Measurements from ENCODE around the gene C20orf144.
A peak's percentile ranks its signal among the peaks of the same experiment; 100 is the strongest.
"Not testable (repeated sequence)": the region's sequence is repeated elsewhere in the genome, so short reads cannot be mapped to it uniquely, and the experiment has no call there.

Gene C20orf144

GRCh38 chr20:33629533-33629932, 32.6 kb upstream of the C20orf144 start:
- WGBS (ENCODE audit: insufficient coverage), result 99% methylated on average over 10 of the region's 10 CpGs
- Histone ChIP-seq H3K27me3 (replicated peaks in 2 of 5; ENCODE audit: control insufficient read depth in 4 of 5, insufficient read depth in 5 of 5, low read length in 4 of 5) (no peaks in the 10 kb centered on the region), H3K36me3 (ENCODE audit: control insufficient read depth in 4 of 4, insufficient read depth in 4 of 4, low read length in 3 of 4) (peaks cover 8 to 67% (median 39%) of the 10 kb centered on the region in 4 experiments), H3K4me1 (ENCODE audit: control extremely low read depth in 1 of 4, control insufficient read depth in 4 of 4, insufficient read depth in 4 of 4, low read length in 3 of 4) (peaks cover 0 to 3% (median 0%) of the 10 kb centered on the region in 4 experiments), H3K27ac (ENCODE audit: insufficient read depth in 1 of 2, low read depth in 1 of 2, low read length in 2 of 2, poor library complexity in 1 of 2, severe bottlenecking in 2 of 2) (no peak overlapping the region), H3K9me3 (ENCODE audit: control extremely low read depth in 1 of 5, control insufficient read depth in 4 of 5, insufficient read depth in 2 of 5, low read depth in 1 of 5, low read length in 4 of 5) (no peaks in the 10 kb centered on the region), H3K4me3 (ENCODE audit: control insufficient read depth in 1 of 7, extremely low read depth in 1 of 7, insufficient read depth in 4 of 7, low read depth in 2 of 7, low read length in 6 of 7) (no peak overlapping the region)
- ChIA-PET CTCF (no interaction called here), POLR2A (no interaction called here)
- no peak for DNase-seq

GRCh38 chr20:33629979-33630378, 32.1 kb upstream of the C20orf144 start:
- H3K36me3 ChIP-seq (ENCODE audit: control insufficient read depth in 4 of 4, insufficient read depth in 4 of 4, low read length in 3 of 4), result peaks cover 4 to 63% (median 36%) of the 10 kb centered on the region in 4 experiments
- CTCF ChIA-PET, result no interaction called here
- DNase-seq, result no peak
- no peaks in the 10 kb centered on the region for H3K9me3 ChIP-seq (ENCODE audit: control extremely low read depth in 1 of 5, control insufficient read depth in 4 of 5, insufficient read depth in 2 of 5, low read depth in 1 of 5, low read length in 4 of 5)
- POLR2A ChIA-PET, result no interaction called here
- no peak overlapping the region for H3K4me3 ChIP-seq (ENCODE audit: control insufficient read depth in 1 of 7, extremely low read depth in 1 of 7, insufficient read depth in 4 of 7, low read depth in 2 of 7, low read length in 6 of 7)
- H3K27me3 ChIP-seq (replicated peaks in 2 of 5; ENCODE audit: control insufficient read depth in 4 of 5, insufficient read depth in 5 of 5, low read length in 4 of 5), result no peaks in the 10 kb centered on the region
- H3K4me1 ChIP-seq (ENCODE audit: control extremely low read depth in 1 of 4, control insufficient read depth in 4 of 4, insufficient read depth in 4 of 4, low read length in 3 of 4), result peaks cover 0 to 3% (median 0%) of the 10 kb centered on the region in 4 experiments
- no peak overlapping the region for H3K27ac ChIP-seq (ENCODE audit: insufficient read depth in 1 of 2, low read depth in 1 of 2, low read length in 2 of 2, poor library complexity in 1 of 2, severe bottlenecking in 2 of 2)
- 100% methylated on average over 2 of the region's 5 CpGs for WGBS (ENCODE audit: insufficient coverage)

- DNase-seq, result no peak
- H3K9me3 ChIP-seq (ENCODE audit: control extremely low read depth in 1 of 5, control insufficient read depth in 4 of 5, insufficient read depth in 2 of 5, low read depth in 1 of 5, low read length in 4 of 5), result no peaks in the 10 kb centered on the region
- no peaks in the 10 kb centered on the region for H3K27me3 ChIP-seq (replicated peaks in 2 of 5; ENCODE audit: control insufficient read depth in 4 of 5, insufficient read depth in 5 of 5, low read length in 4 of 5)
- H3K36me3 ChIP-seq (ENCODE audit: control insufficient read depth in 4 of 4, insufficient read depth in 4 of 4, low read length in 3 of 4), result peaks cover 4 to 58% (median 35%) of the 10 kb centered on the region in 4 experiments
- H3K4me1 ChIP-seq (ENCODE audit: control extremely low read depth in 1 of 4, control insufficient read depth in 4 of 4, insufficient read depth in 4 of 4, low read length in 3 of 4), result peaks cover 0 to 3% (median 0%) of the 10 kb centered on the region in 4 experiments
- no peak overlapping the region for H3K4me3 ChIP-seq (ENCODE audit: control insufficient read depth in 1 of 7, extremely low read depth in 1 of 7, insufficient read depth in 4 of 7, low read depth in 2 of 7, low read length in 6 of 7)
- WGBS (ENCODE audit: insufficient coverage), result 100% methylated on average over 4 of the region's 4 CpGs
- H3K27ac ChIP-seq (ENCODE audit: insufficient read depth in 1 of 2, low read depth in 1 of 2, low read length in 2 of 2, poor library complexity in 1 of 2, severe bottlenecking in 2 of 2), result peak overlapping the region in 1 of 2 experiments; percentile 4
- CTCF ChIA-PET, result interaction anchor here (0.8 kb wide), 1 partner anchor 34 kb away, joined by 3 read pairs; no protein-coding TSS in a partner anchor
- POLR2A ChIA-PET, result no interaction called here
These were observed 31.6 kb upstream of the C20orf144 start for GRCh38 chr20:33630507-33630906.

- H3K27me3 ChIP-seq (replicated peaks in 2 of 5; ENCODE audit: control insufficient read depth in 4 of 5, insufficient read depth in 5 of 5, low read length in 4 of 5); DNase-seq; CTCF ChIA-PET; H3K4me3 ChIP-seq (ENCODE audit: control insufficient read depth in 1 of 7, extremely low read depth in 1 of 7, insufficient read depth in 4 of 7, low read depth in 2 of 7, low read length in 6 of 7); H3K9me3 ChIP-seq (ENCODE audit: control extremely low read depth in 1 of 5, control insufficient read depth in 4 of 5, insufficient read depth in 2 of 5, low read depth in 1 of 5, low read length in 4 of 5); H3K4me1 ChIP-seq (ENCODE audit: control extremely low read depth in 1 of 4, control insufficient read depth in 4 of 4, insufficient read depth in 4 of 4, low read length in 3 of 4); H3K27ac ChIP-seq (ENCODE audit: insufficient read depth in 1 of 2, low read depth in 1 of 2, low read length in 2 of 2, poor library complexity in 1 of 2, severe bottlenecking in 2 of 2): not testable (repeated sequence)
- POLR2A ChIA-PET, result interaction anchor here (0.8 kb wide), 1 partner anchor 73 kb away, joined by 3 read pairs; no protein-coding TSS in a partner anchor
- WGBS (ENCODE audit: insufficient coverage), result 93% methylated on average over 4 of the region's 4 CpGs
- peaks cover 6 to 52% (median 36%) of the 10 kb centered on the region in 4 experiments for H3K36me3 ChIP-seq (ENCODE audit: control insufficient read depth in 4 of 4, insufficient read depth in 4 of 4, low read length in 3 of 4)
These were observed 30.2 kb upstream of the C20orf144 start for GRCh38 chr20:33631910-33632309.

- no peak overlapping the region for H3K27ac ChIP-seq (ENCODE audit: insufficient read depth in 1 of 2, low read depth in 1 of 2, low read length in 2 of 2, poor library complexity in 1 of 2, severe bottlenecking in 2 of 2)
- POLR2A ChIA-PET, result no interaction called here
- peaks cover 0 to 3% (median 0%) of the 10 kb centered on the region in 4 experiments for H3K4me1 ChIP-seq (ENCODE audit: control extremely low read depth in 1 of 4, control insufficient read depth in 4 of 4, insufficient read depth in 4 of 4, low read length in 3 of 4)
- DNase-seq, result no peak
- 91% methylated on average over 1 of the region's 3 CpGs for WGBS (ENCODE audit: insufficient coverage)
- CTCF ChIA-PET, result no interaction called here
- H3K4me3 ChIP-seq (ENCODE audit: control insufficient read depth in 1 of 7, extremely low read depth in 1 of 7, insufficient read depth in 4 of 7, low read depth in 2 of 7, low read length in 6 of 7), result no peak overlapping the region
- no peaks in the 10 kb centered on the region for H3K27me3 ChIP-seq (replicated peaks in 2 of 5; ENCODE audit: control insufficient read depth in 4 of 5, insufficient read depth in 5 of 5, low read length in 4 of 5)
- H3K9me3 ChIP-seq (ENCODE audit: control extremely low read depth in 1 of 5, control insufficient read depth in 4 of 5, insufficient read depth in 2 of 5, low read depth in 1 of 5, low read length in 4 of 5), result no peaks in the 10 kb centered on the region
- peaks cover 10 to 48% (median 40%) of the 10 kb centered on the region in 4 experiments for H3K36me3 ChIP-seq (ENCODE audit: control insufficient read depth in 4 of 4, insufficient read depth in 4 of 4, low read length in 3 of 4)
These were observed 26.8 kb upstream of the C20orf144 start for GRCh38 chr20:33635341-33635740.

GRCh38 chr20:33636776-33637175, 25.4 kb upstream of the C20orf144 start:
- WGBS (ENCODE audit: insufficient coverage), result 100% methylated on average over 1 of the region's 1 CpG
- H3K36me3 ChIP-seq (ENCODE audit: control insufficient read depth in 4 of 4, insufficient read depth in 4 of 4, low read length in 3 of 4), result peaks cover 9 to 48% (median 39%) of the 10 kb centered on the region in 4 experiments
- no peaks in the 10 kb centered on the region for H3K9me3 ChIP-seq (ENCODE audit: control extremely low read depth in 1 of 5, control insufficient read depth in 4 of 5, insufficient read depth in 2 of 5, low read depth in 1 of 5, low read length in 4 of 5)
- H3K4me3 ChIP-seq (ENCODE audit: control insufficient read depth in 1 of 7, extremely low read depth in 1 of 7, insufficient read depth in 4 of 7, low read depth in 2 of 7, low read length in 6 of 7), result no peak overlapping the region
- no peak overlapping the region for H3K27ac ChIP-seq (ENCODE audit: insufficient read depth in 1 of 2, low read depth in 1 of 2, low read length in 2 of 2, poor library complexity in 1 of 2, severe bottlenecking in 2 of 2)
- H3K27me3 ChIP-seq (replicated peaks in 2 of 5; ENCODE audit: control insufficient read depth in 4 of 5, insufficient read depth in 5 of 5, low read length in 4 of 5), result no peaks in the 10 kb centered on the region
- peaks cover 0 to 3% (median 0%) of the 10 kb centered on the region in 4 experiments for H3K4me1 ChIP-seq (ENCODE audit: control extremely low read depth in 1 of 4, control insufficient read depth in 4 of 4, insufficient read depth in 4 of 4, low read length in 3 of 4)
- POLR2A ChIA-PET, result no interaction called here
- no peak for DNase-seq
- CTCF ChIA-PET, result interaction anchor here (0.5 to 0.9 kb wide), 3 partner anchors 18 to 891 kb away, joined by 3 to 4 read pairs (median 3); no protein-coding TSS in a partner anchor

GRCh38 chr20:33640287-33640686, 21.8 kb upstream of the C20orf144 start:
- Histone ChIP-seq H3K27ac (ENCODE audit: insufficient read depth in 1 of 2, low read depth in 1 of 2, low read length in 2 of 2, poor library complexity in 1 of 2, severe bottlenecking in 2 of 2) (no peak overlapping the region), H3K27me3 (replicated peaks in 2 of 5; ENCODE audit: control insufficient read depth in 4 of 5, insufficient read depth in 5 of 5, low read length in 4 of 5) (no peaks in the 10 kb centered on the region), H3K36me3 (ENCODE audit: control insufficient read depth in 4 of 4, insufficient read depth in 4 of 4, low read length in 3 of 4) (peaks cover 12 to 63% (median 46%) of the 10 kb centered on the region in 4 experiments), H3K4me1 (ENCODE audit: control extremely low read depth in 1 of 4, control insufficient read depth in 4 of 4, insufficient read depth in 4 of 4, low read length in 3 of 4) (no peaks in the 10 kb centered on the region), H3K9me3 (ENCODE audit: control extremely low read depth in 1 of 5, control insufficient read depth in 4 of 5, insufficient read depth in 2 of 5, low read depth in 1 of 5, low read length in 4 of 5) (no peaks in the 10 kb centered on the region), H3K4me3 (ENCODE audit: control insufficient read depth in 1 of 7, extremely low read depth in 1 of 7, insufficient read depth in 4 of 7, low read depth in 2 of 7, low read length in 6 of 7) (no peak overlapping the region)
- ChIA-PET CTCF (no interaction called here), POLR2A (interaction anchor here (0.7 kb wide), 1 partner anchor 150 kb away, joined by 3 read pairs; the partner anchor contains the start of gene CBFA2T2)
- DNase-seq, result no peak
- 94% methylated on average over 13 of the region's 13 CpGs for WGBS (ENCODE audit: insufficient coverage)

Data from common myeloid progenitor, CD34-positive (primary cell).